HUES48 (cell line): ENCODE results near the gene BEND4.

ENCODE experiments used
- H3K27ac ChIP-seq: one replicate; pipeline ENCODE4 v1.7.0; 2013; ENCODE audit warnings: low read depth, low read length, inconsistent platforms
- H3K27me3 ChIP-seq: 2 replicates; pipeline ENCODE4 v1.6.1; 2013; ENCODE audit warnings: mild to moderate bottlenecking, low read length; ENCODE audit not compliant: control insufficient read depth, insufficient read depth
- H3K36me3 ChIP-seq: 2 replicates; pipeline ENCODE4 v1.6.1; 2013; ENCODE audit warnings: low read length; ENCODE audit not compliant: control insufficient read depth, insufficient read depth
- H3K4me1 ChIP-seq: 2 replicates; pipeline ENCODE4 v1.6.1; 2013; ENCODE audit warnings: mild to moderate bottlenecking, low read length; ENCODE audit not compliant: control insufficient read depth, insufficient read depth
- H3K4me3 ChIP-seq: 2 replicates; pipeline ENCODE4 v1.5.1; 2013; ENCODE audit warnings: mild to moderate bottlenecking, low read depth, low read length
- H3K9ac ChIP-seq: 2 replicates; pipeline ENCODE4 v1.6.1; 2013; ENCODE audit warnings: mild to moderate bottlenecking, low read depth, low read length, moderate library complexity
- H3K9me3 ChIP-seq: 2 replicates; pipeline ENCODE4 v1.6.1; 2013; ENCODE audit warnings: low read length; ENCODE audit not compliant: control insufficient read depth, insufficient read depth

BEND4 gene

GRCh38 chr4:42149004-42149403 is 3.5 kb downstream of the BEND4 start:
- Histone ChIP-seq H3K27me3 (peaks cover 33% of the 10 kb centered on the region), H3K4me3 (peak overlapping the region; percentile 75; the same call in 1 of the 2 replicates), H3K4me1 (peaks cover 14% of the 10 kb centered on the region), H3K9ac (no peak overlapping the region), H3K9me3 (no peaks in the 10 kb centered on the region), H3K36me3 (peaks cover 9% of the 10 kb centered on the region), H3K27ac (no peak overlapping the region)

GRCh38 chr4:42148425-42148824 is 4.0 kb downstream of the BEND4 start:
- no peak overlapping the region for H3K27ac ChIP-seq
- H3K36me3 ChIP-seq: peaks cover 12% of the 10 kb centered on the region
- H3K27me3 ChIP-seq: peaks cover 28% of the 10 kb centered on the region
- H3K9ac ChIP-seq: no peak overlapping the region
- no peaks in the 10 kb centered on the region for H3K9me3 ChIP-seq
- H3K4me1 ChIP-seq: peaks cover 14% of the 10 kb centered on the region
- no peak overlapping the region for H3K4me3 ChIP-seq

- Histone ChIP-seq H3K9me3 (no peaks in the 10 kb centered on the region), H3K4me3 (no peak overlapping the region), H3K27ac (no peak overlapping the region), H3K9ac (no peak overlapping the region), H3K36me3 (peaks cover 48% of the 10 kb centered on the region), H3K4me1 (no peaks in the 10 kb centered on the region), H3K27me3 (no peaks in the 10 kb centered on the region)
Observed at GRCh38 chr4:42144028-42144427, 8.4 kb downstream of the BEND4 start.

- no peak overlapping the region for H3K9ac ChIP-seq
- no peaks in the 10 kb centered on the region for H3K27me3 ChIP-seq
- H3K4me3 ChIP-seq: no peak overlapping the region
- H3K9me3 ChIP-seq: no peaks in the 10 kb centered on the region
- peaks cover 48% of the 10 kb centered on the region for H3K36me3 ChIP-seq
- H3K27ac ChIP-seq: no peak overlapping the region
- no peaks in the 10 kb centered on the region for H3K4me1 ChIP-seq
Observed at GRCh38 chr4:42142591-42142990, 9.9 kb downstream of the BEND4 start.

GRCh38 chr4:42136371-42136770 is 16.1 kb downstream of the BEND4 start:
- Histone ChIP-seq H3K27ac (peak overlapping the region; percentile 5), H3K9me3 (no peaks in the 10 kb centered on the region), H3K4me3 (no peak overlapping the region), H3K9ac (no peak overlapping the region), H3K36me3 (peaks cover 30% of the 10 kb centered on the region), H3K27me3 (no peaks in the 10 kb centered on the region), H3K4me1 (peaks cover 16% of the 10 kb centered on the region)

- 0 out of 2 replicates have a peak, but pooled peaks cover 8% of the 10 kb centered on the region for H3K36me3 ChIP-seq
- H3K4me1 ChIP-seq: peaks cover 16% of the 10 kb centered on the region
- H3K27me3 ChIP-seq: no peaks in the 10 kb centered on the region
- H3K27ac ChIP-seq: no peak overlapping the region
- no peak overlapping the region for H3K9ac ChIP-seq
- H3K9me3 ChIP-seq: no peaks in the 10 kb centered on the region
- no peak overlapping the region for H3K4me3 ChIP-seq
Observed at GRCh38 chr4:42133006-42133405, 19.4 kb downstream of the BEND4 start.

GRCh38 chr4:42132099-42132498 is 20.4 kb downstream of the BEND4 start:
- Histone ChIP-seq H3K4me1 (peaks cover 16% of the 10 kb centered on the region), H3K9ac (no peak overlapping the region), H3K4me3 (no peak overlapping the region), H3K27me3 (no peaks in the 10 kb centered on the region), H3K36me3 (0 out of 2 replicates have a peak, but pooled peaks cover 8% of the 10 kb centered on the region), H3K27ac (no peak overlapping the region), H3K9me3 (no peaks in the 10 kb centered on the region)

- Histone ChIP-seq H3K36me3 (peaks cover 66% of the 10 kb centered on the region), H3K9me3 (no peaks in the 10 kb centered on the region), H3K27ac (no peak overlapping the region), H3K4me1 (peaks cover 14% of the 10 kb centered on the region), H3K27me3 (no peaks in the 10 kb centered on the region), H3K4me3 (no peak overlapping the region), H3K9ac (no peak overlapping the region)
Observed at GRCh38 chr4:42123071-42123644, 29.3 kb downstream of the BEND4 start.

- Histone ChIP-seq H3K27me3 (no peaks in the 10 kb centered on the region), H3K9ac (no peak overlapping the region), H3K27ac (no peak overlapping the region), H3K4me1 (peaks cover 14% of the 10 kb centered on the region), H3K9me3 (no peaks in the 10 kb centered on the region), H3K36me3 (peaks cover 75% of the 10 kb centered on the region), H3K4me3 (no peak overlapping the region)
Observed at GRCh38 chr4:42122237-42122636, 30.2 kb downstream of the BEND4 start.

GRCh38 chr4:42119886-42120285 is 32.6 kb downstream of the BEND4 start:
- Histone ChIP-seq H3K4me1 (peaks cover 14% of the 10 kb centered on the region), H3K4me3 (no peak overlapping the region), H3K9me3 (no peaks in the 10 kb centered on the region), H3K9ac (no peak overlapping the region), H3K27ac (no peak overlapping the region), H3K27me3 (no peaks in the 10 kb centered on the region), H3K36me3 (peaks cover 83% of the 10 kb centered on the region)

- H3K36me3 ChIP-seq: peaks cover 41% of the 10 kb centered on the region
- H3K27me3 ChIP-seq: no peaks in the 10 kb centered on the region
- H3K4me1 ChIP-seq: no peaks in the 10 kb centered on the region
Observed at GRCh38 chr4:42112846-42113245, 39.6 kb downstream of the BEND4 start.

More at GRCh38 chr4:42112846-42113245, 39.6 kb downstream of the BEND4 start:
- Histone ChIP-seq H3K27ac (no peak overlapping the region), H3K4me3 (no peak overlapping the region), H3K9ac (no peak overlapping the region), H3K9me3 (no peaks in the 10 kb centered on the region)
